Activated naive CD4-positive, alpha-beta T cell treated with anti-CD3 and anti-CD28 coated beads, Interleukin-2, amount 10 ng/mL, durations not matched to agents 7 days and 5 days (primary cell): ENCODE measurements around the gene PLXNB3.

ENCODE experiments used
- CTCF ChIA-PET: fragments of 350-600 bp; sonication (Branson Sonifier 250); formaldehyde crosslinking; loops from one replicate; lab custom pipeline; 2021; ENCODE audit warnings: antibody characterized with exemption; lab: Charles Lee
- DNase-seq: peaks from one replicate; pipeline ENCODE4 v3.0.0-alpha.2; 2020
- H3K27ac Mint-ChIP-seq: one replicate; pipeline ENCODE4 v1.8.0; 2021; ENCODE audit warnings: mild to moderate bottlenecking, moderate library complexity, mixed read lengths
- H3K27me3 Mint-ChIP-seq: one replicate; pipeline ENCODE4 v1.8.0; 2021; ENCODE audit warnings: mild to moderate bottlenecking, mixed read lengths
- H3K36me3 Mint-ChIP-seq: one replicate; pipeline ENCODE4 v1.8.0; 2021; ENCODE audit warnings: mixed read lengths
- H3K4me1 Mint-ChIP-seq: one replicate; pipeline ENCODE4 v1.8.0; 2021; ENCODE audit warnings: mixed read lengths
- H3K4me3 Mint-ChIP-seq: one replicate; pipeline ENCODE4 v1.8.0; 2021; ENCODE audit warnings: mild to moderate bottlenecking, moderate library complexity, mixed read lengths
- H3K9me3 Mint-ChIP-seq: one replicate; pipeline ENCODE4 v1.8.0; 2021; ENCODE audit warnings: mixed read lengths

The PLXNB3 gene

DNA sequence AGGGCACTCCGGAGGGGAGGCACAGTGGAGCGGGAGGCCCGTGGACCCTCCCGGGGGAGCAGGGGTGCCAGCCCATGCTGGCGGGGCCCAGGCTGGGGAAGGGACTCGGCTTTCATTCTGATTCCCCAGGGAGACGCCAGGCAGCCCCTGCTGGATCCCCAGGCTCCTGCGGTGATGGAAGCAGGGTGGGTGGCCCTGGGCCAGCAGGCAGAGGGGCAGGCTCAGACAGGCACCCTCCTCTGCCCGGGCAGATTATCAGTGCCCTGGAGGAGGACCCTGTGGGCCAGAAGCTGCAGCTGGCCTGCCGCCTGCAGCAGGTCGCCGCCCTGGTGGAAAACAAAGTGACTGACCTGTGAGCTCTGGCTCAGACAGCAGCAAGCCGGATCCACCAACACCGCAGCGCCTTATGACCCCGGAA, 14.6 kb downstream of the PLXNB3 start:
- no peak overlapping the region for H3K4me3 Mint-ChIP-seq
- H3K36me3 Mint-ChIP-seq = no peaks in the 10 kb centered on the region
- H3K4me1 Mint-ChIP-seq = no peaks in the 10 kb centered on the region
- H3K9me3 Mint-ChIP-seq = no peaks in the 10 kb centered on the region
- H3K27ac Mint-ChIP-seq = no peak overlapping the region
- H3K27me3 Mint-ChIP-seq = peaks cover 29% of the 10 kb centered on the region
- CTCF ChIA-PET = no interaction called here
- DNase-seq = no peak

DNA sequence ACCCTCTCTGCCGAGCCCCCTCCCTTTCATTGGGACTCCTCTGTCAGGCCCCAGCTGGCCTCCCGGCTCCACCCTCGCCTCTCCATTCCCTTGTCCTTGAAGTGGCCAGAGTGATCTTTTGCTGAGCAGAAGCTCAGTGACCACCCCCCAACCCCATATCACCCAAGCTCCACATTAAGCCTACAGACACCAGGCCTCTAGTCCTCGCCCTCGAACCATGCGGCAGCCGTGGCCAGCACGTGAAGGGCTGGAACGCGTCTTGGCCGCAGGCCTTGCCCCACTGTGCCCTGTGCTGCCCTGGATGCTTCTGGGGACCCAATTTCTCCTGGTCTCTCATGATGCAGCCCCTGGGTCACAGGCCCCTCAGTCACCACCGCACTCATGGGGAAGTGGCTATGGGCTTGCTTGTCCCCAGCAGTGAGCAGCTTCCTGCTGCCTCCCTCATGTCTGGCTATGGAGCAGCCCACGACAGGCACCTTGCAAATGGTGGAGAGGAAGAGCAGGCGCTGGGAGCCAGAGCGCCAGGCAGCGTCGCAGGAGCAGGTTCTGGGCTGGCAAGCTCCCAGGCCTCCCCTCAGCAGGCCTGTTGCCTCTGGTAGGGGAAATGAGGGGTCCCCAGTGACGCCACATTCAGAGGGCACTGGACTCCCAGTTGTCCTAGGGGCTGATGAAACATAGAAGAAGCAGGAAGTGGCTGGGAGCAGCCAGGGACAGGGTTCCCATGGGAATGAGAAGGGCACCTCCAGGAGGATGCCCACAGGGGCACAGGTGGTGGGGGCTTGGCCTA, 16.0 kb downstream of the PLXNB3 start:
- H3K27me3 Mint-ChIP-seq = peaks cover 29% of the 10 kb centered on the region
- no peak overlapping the region for H3K4me3 Mint-ChIP-seq
- no peaks in the 10 kb centered on the region for H3K36me3 Mint-ChIP-seq
- H3K27ac Mint-ChIP-seq = peak overlapping the region; percentile 49
- no peaks in the 10 kb centered on the region for H3K4me1 Mint-ChIP-seq
- CTCF ChIA-PET = no interaction called here
- no peaks in the 10 kb centered on the region for H3K9me3 Mint-ChIP-seq
- DNase-seq = no peak

DNA sequence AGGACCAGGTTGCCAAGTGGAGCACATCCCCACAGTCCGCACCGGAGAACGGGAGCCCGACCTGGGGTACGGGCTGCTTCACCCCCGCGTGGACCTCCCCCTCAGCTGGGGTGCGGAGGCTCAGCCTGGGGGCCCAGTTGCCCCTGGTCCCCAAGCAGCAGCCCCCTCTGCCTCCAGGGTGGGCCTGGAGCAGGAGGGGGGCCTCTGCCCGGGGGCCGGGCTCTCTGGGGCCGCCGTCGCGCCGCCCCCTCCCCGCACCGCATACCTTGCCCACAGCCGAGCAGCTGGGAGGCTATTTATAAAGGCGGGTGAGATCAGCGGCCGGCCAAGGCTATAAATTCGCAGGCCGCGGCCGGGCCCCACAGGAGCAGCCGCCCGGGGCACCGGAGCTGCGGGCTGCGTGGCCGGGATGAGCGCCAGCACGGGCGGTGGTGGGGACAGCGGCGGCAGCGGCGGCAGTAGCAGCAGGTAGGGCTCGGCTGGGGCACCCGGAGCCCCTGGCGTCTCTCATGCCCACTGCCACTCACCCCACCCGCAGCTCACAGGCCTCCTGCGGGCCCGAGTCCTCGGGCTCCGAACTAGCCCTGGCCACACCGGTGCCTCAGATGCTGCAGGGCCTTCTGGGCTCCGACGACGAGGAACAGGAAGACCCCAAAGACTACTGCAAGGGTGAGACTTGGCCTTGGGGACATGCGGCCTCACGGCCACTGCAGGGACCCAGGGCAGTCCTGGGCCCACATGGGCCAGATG, 16.8 kb downstream of the PLXNB3 start, which contains the start of gene SRPK3:
Gene SRPK3, plus strand, starts transcription at position 364 of the 750 bp plus-strand sequence. Its CDS starts 46 bp downstream, at position 410.
- H3K36me3 Mint-ChIP-seq = no peaks in the 10 kb centered on the region
- no peak for DNase-seq
- no peak within 1 kb of the TSS for H3K4me3 Mint-ChIP-seq
- no peaks in the 10 kb centered on the region for H3K4me1 Mint-ChIP-seq
- H3K9me3 Mint-ChIP-seq = no peaks in the 10 kb centered on the region
- peak within 1 kb of the TSS; percentile 49 for H3K27ac Mint-ChIP-seq
- CTCF ChIA-PET = no interaction called here
- H3K27me3 Mint-ChIP-seq = peaks cover 29% of the 10 kb centered on the region

DNA sequence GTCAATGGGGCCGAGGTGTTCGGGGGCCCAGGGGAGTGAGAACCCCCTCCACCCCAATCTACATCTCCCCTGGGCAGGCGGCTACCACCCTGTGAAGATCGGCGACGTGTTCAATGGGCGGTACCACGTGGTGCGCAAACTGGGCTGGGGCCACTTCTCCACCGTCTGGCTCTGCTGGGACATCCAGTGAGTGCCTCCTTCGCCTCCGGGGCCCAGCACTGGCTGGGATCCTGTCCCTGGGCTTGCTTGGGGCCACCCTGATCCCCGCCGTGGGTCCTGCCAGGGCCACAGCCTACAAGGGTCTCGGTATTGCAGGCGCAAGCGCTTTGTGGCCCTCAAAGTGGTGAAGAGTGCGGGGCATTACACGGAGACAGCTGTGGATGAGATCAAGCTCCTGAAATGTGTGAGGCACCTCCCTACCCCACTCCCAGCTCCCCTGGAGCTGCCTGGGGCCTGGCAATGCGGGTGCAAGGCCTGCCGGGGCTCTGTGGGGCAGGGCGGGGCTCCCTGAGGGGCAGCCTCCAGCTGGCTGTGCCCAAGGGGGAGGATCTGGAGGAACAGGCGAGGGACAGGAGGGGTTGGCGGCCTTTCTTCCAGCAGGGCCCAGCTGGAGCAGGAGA, 17.5 kb downstream of the PLXNB3 start:
- CTCF ChIA-PET = no interaction called here
- Mint-ChIP-seq H3K36me3 (no peaks in the 10 kb centered on the region), H3K4me1 (no peaks in the 10 kb centered on the region), H3K9me3 (no peaks in the 10 kb centered on the region), H3K4me3 (no peak overlapping the region), H3K27ac (no peak overlapping the region), H3K27me3 (peaks cover 29% of the 10 kb centered on the region)
- DNase-seq = no peak

DNA sequence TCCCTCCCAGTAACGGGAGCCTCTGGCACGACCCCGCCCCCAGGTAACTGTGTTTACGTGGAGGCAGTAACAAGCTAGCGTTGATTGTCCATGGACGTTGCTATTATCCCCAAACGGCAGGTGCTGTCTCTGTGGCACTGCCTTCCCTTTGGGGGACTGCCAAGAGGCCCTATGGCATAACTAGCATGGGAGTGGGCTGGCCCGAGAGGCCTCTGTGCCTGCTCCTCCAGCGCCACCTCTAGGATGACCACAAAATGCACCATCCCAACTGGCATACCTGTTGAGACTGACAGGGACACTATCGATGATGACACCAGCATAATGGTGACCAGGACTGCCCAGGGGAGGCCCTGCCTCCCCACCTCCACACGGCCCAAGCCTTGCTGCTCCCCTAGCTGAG, 18.3 kb downstream of the PLXNB3 start:
- DNase-seq = no peak
- Mint-ChIP-seq H3K36me3 (no peaks in the 10 kb centered on the region), H3K27me3 (peaks cover 29% of the 10 kb centered on the region), H3K9me3 (no peaks in the 10 kb centered on the region), H3K27ac (no peak overlapping the region), H3K4me3 (no peak overlapping the region), H3K4me1 (no peaks in the 10 kb centered on the region)
- CTCF ChIA-PET = no interaction called here

DNA sequence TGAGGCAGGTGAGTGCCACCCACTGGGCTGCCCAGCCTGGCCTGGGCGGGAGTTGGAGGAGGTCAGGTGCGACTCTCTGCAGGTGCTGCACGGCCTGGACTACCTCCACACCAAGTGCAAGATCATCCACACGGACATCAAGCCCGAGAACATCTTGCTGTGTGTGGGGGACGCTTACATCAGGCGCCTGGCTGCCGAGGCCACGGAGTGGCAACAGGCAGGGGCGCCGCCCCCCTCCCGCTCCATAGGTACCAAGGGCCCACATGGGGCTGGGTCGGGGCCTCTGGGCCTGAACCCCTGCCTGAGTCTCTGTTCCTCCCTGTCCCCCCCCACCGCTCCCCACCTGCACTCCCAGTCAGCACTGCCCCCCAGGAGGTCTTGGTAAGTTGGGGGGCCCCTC, 18.8 kb downstream of the PLXNB3 start:
- H3K4me3 Mint-ChIP-seq = no peak overlapping the region
- no peaks in the 10 kb centered on the region for H3K9me3 Mint-ChIP-seq
- no peaks in the 10 kb centered on the region for H3K36me3 Mint-ChIP-seq
- H3K4me1 Mint-ChIP-seq = no peaks in the 10 kb centered on the region
- CTCF ChIA-PET = no interaction called here
- no peak for DNase-seq
- H3K27me3 Mint-ChIP-seq = peaks cover 29% of the 10 kb centered on the region
- H3K27ac Mint-ChIP-seq = no peak overlapping the region

DNA sequence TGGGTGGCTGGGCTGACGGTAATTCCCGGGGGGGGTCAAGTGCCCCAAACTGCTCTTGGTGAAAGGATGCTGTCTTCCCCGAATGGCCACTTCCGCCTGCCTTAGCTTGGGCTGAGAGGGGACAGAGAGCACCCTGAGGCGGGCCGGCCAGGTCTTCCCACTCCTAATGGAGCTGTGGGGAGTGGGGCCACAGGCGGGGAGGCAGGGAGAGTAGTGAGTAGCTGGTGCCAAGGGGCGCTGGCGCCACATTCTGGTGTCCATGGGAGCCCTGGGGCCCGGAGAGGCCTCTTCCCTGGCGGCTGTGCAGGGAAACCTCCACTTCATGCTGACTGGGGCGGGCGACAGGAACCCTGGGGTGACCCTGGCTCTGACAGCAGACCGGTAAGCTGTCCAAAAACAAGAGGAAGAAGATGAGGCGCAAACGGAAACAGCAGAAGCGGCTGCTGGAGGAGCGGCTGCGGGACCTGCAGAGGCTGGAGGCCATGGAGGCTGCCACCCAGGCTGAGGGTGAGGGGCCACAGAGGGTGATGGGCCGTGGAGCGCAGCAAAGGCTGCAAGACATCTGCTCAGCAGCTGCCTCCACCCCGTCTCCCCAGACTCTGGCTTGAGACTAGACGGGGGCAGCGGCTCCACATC, 19.4 kb downstream of the PLXNB3 start:
- Mint-ChIP-seq H3K9me3 (no peaks in the 10 kb centered on the region), H3K4me1 (no peaks in the 10 kb centered on the region), H3K27ac (no peak overlapping the region), H3K27me3 (peaks cover 26% of the 10 kb centered on the region), H3K36me3 (no peaks in the 10 kb centered on the region), H3K4me3 (no peak overlapping the region)
- CTCF ChIA-PET = no interaction called here
- DNase-seq = no peak

DNA sequence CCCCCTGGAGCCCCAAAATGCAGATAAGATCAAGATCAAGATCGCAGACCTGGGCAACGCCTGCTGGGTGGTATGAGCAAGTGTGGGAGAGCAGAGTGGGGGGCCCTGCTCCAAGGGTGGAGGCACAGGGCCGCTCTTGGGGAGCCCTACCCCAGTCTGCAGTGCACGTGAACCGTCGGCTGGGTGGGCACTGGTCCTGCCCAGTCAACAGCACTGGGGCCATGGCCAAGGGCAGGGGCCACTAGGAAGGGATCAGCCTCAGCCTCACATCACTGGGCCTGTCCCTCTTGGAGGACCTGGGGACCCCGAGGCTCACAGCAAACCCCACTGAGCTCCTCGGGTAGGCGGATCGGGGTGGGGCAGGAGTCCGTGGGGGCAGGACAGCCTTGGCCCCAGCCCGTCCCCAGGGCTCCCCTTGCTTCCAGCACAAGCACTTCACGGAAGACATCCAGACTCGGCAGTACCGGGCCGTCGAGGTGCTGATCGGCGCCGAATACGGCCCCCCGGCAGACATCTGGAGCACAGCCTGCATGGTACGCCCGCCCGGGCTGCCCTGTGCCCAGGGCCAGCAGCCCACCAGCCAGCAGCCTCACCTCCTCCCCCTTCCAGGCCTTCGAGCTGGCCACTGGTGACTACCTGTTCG, 20.4 kb downstream of the PLXNB3 start:
- peaks cover 2% of the 10 kb centered on the region for H3K36me3 Mint-ChIP-seq
- no peak overlapping the region for H3K4me3 Mint-ChIP-seq
- no peak for DNase-seq
- H3K27me3 Mint-ChIP-seq = peaks cover 18% of the 10 kb centered on the region
- H3K4me1 Mint-ChIP-seq = no peaks in the 10 kb centered on the region
- no peaks in the 10 kb centered on the region for H3K9me3 Mint-ChIP-seq
- H3K27ac Mint-ChIP-seq = no peak overlapping the region
- CTCF ChIA-PET = no interaction called here

DNA sequence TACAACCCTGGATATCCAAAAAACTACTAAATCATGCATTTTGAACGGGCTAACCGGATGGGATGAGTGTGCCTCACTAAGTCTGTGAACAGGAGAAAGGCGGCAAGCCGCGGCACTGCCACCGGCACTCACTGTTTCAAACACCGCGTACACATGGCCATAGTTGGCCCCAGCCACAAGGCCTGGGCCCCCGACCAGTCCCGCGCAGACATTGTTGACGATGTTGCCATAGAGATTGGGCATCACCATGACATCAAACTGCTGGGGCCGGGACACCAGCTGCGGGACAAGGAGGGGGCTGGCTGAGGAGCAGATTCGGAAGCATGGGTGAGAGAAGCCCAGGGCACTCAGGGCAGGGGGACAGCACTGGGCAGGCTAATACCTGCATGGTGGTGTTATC, 22.6 kb downstream of the PLXNB3 start:
- CTCF ChIA-PET = no interaction called here
- no peaks in the 10 kb centered on the region for H3K27me3 Mint-ChIP-seq
- no peaks in the 10 kb centered on the region for H3K9me3 Mint-ChIP-seq
- H3K27ac Mint-ChIP-seq = no peak overlapping the region
- H3K36me3 Mint-ChIP-seq = peaks cover 6% of the 10 kb centered on the region
- H3K4me1 Mint-ChIP-seq = no peaks in the 10 kb centered on the region
- no peak for DNase-seq
- H3K4me3 Mint-ChIP-seq = no peak overlapping the region

DNA sequence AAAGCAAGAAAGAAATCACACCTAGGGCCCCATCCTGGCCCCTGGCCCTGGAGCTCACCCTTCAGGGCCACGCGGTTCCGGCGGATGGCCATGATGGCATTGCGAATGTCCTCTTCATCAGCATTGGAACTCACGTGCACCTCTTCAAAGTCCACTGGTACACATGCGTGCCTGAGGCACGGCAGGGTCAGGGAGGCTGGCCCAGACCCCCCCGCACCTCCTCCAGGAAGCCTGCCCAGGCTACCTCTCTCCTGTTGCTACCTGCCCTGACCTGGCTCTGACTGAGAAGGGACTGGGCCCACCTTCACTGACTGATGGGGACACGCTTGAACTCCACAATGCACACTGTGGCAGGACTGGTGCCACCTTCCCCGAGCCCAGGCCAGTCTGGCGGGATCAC, 25.6 kb downstream of the PLXNB3 start:
- no peak for DNase-seq
- H3K9me3 Mint-ChIP-seq = no peaks in the 10 kb centered on the region
- H3K27me3 Mint-ChIP-seq = no peaks in the 10 kb centered on the region
- CTCF ChIA-PET = no interaction called here
- peaks cover 9% of the 10 kb centered on the region for H3K4me1 Mint-ChIP-seq
- H3K4me3 Mint-ChIP-seq = no peak overlapping the region
- peaks cover 10% of the 10 kb centered on the region for H3K36me3 Mint-ChIP-seq
- H3K27ac Mint-ChIP-seq = no peak overlapping the region

DNA sequence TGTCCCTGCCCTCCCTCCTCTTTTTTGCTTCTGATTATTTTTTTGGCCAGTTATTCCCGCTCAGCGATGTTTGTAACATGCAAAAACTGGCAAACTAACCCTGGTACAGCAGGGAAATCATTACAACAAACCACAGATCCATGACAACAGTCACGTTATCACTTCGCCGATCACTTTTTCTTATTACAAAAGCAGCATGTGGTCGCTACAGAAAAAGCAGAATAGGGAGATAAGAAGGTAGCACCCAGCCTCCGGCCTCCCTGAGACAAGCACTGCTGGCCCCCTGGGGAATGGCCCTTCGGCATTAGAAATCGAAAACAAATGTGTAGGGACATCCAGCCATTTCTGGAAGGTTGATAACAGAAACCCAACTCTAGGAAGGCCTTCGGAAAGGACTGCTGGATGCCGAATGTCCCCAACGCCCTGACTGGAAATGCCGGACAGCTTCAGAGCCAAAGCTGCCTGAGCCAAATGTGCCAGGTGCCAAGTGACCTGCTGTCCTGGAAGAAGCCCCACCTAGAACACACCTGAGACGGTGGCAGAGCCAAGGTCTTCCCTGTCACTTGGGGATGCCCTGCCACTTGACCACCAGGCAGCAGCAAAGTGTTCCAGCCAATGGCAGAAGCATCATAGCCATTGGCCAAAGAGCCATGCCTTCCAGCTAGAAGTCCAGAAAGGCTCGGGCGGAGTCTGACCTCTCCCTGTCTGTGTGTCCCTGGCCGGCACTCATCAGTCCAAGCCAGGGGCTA, 27.2 kb downstream of the PLXNB3 start:
- CTCF ChIA-PET = interaction anchor here (0.8 kb wide), 1 partner anchor 87 kb away, joined by 3 read pairs; no protein-coding TSS in a partner anchor
- Mint-ChIP-seq H3K27ac (no peak overlapping the region), H3K9me3 (no peaks in the 10 kb centered on the region), H3K27me3 (no peaks in the 10 kb centered on the region), H3K4me3 (no peak overlapping the region), H3K36me3 (peaks cover 12% of the 10 kb centered on the region), H3K4me1 (peaks cover 17% of the 10 kb centered on the region)
- no peak for DNase-seq

DNA sequence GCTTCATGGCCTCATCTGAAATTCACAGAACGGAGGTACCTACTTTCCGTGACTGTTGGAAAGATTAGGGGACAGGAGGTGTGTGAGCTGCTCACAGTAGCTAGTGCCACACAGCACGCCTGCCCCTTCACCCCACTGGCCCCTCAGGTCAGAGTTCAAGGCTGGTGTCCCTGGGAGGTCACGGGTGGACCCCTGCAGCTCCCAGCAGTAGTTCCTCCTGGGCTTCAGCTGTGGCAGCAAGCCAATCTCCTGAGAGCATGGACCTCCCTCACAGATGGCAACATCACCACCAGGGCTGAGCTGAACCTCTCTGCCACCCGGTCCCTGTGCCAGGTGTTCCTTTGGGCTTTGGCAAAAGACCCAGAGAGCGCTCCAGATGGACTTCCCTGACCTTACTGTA, 28.3 kb downstream of the PLXNB3 start:
- no peak for DNase-seq
- H3K9me3 Mint-ChIP-seq = no peaks in the 10 kb centered on the region
- H3K4me1 Mint-ChIP-seq = peaks cover 23% of the 10 kb centered on the region
- no peaks in the 10 kb centered on the region for H3K27me3 Mint-ChIP-seq
- H3K36me3 Mint-ChIP-seq = peaks cover 14% of the 10 kb centered on the region
- H3K27ac Mint-ChIP-seq = no peak overlapping the region
- H3K4me3 Mint-ChIP-seq = peak overlapping the region; percentile 95
- CTCF ChIA-PET = interaction anchor here (0.8 kb wide), 1 partner anchor 86 kb away, joined by 3 read pairs; no protein-coding TSS in a partner anchor

DNA sequence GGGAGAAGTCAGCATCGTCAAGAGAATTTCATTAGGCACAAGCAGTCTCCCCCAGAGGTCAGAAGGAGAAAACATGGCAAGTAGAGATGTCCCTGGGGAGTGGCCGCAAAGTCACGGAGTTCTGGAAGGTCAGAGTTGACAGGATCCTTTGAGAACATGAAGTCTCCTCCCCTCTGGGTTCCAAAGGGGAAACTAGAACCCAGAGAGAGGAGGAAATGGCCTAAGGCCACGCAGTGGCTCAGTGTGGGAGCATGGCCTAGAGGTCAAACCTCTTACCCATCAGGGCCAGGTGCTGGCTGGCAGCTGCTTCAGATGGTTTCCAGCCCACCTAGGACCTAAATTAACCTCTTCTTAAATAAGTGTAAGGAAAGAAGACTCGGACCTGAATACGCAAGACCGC, 29.2 kb downstream of the PLXNB3 start:
- CTCF ChIA-PET = no interaction called here
- Mint-ChIP-seq H3K9me3 (no peaks in the 10 kb centered on the region), H3K4me3 (peak overlapping the region; percentile 95), H3K27me3 (no peaks in the 10 kb centered on the region), H3K36me3 (peaks cover 16% of the 10 kb centered on the region), H3K4me1 (peaks cover 23% of the 10 kb centered on the region), H3K27ac (peak overlapping the region; percentile 77)
- no peak for DNase-seq
